HepG2 (cell line): ENCODE results near the gene MYH15.

Experiments used
- DPF2 ChIP-seq: sonication (generic); formaldehyde crosslinking; IDR thresholded peaks from 2 replicates; pipeline ENCODE4 v1.4.0; 2020; ENCODE audit warnings: mild to moderate bottlenecking, low read depth, missing genetic modification reagents, borderline replicate concordance
- EZH2 ChIP-seq: conservative IDR thresholded peaks from 2 replicates; pipeline ENCODE4 v1.6.1; 2012; ENCODE audit warnings: mild to moderate bottlenecking, low read depth, low read length, moderate library complexity
- NR2F1 ChIP-seq, 2 experiments: fragments of 450-650 bp in 1 of 2; formaldehyde crosslinking in 1 of 2; IDR thresholded peaks; 2 replicates each; pipeline versions ENCODE4 v1.5.0 to v1.6.1; 2016 to 2020; ENCODE audit warnings: mild to moderate bottlenecking in 1 of 2, missing compliant biosample characterization in 1 of 2, missing genetic modification reagents in 1 of 2, moderate library complexity in 1 of 2
- POLR2A ChIP-seq, 2 experiments: IDR thresholded peaks; 2 replicates each; pipeline ENCODE4 v1.6.1; 2011; ENCODE audit warnings: low read depth in 2 of 2, low read length in 2 of 2, mild to moderate bottlenecking in 1 of 2, moderate library complexity in 1 of 2; ENCODE audit not compliant: insufficient read depth in 1 of 2
- ZNF274 ChIP-seq: sonication (generic); formaldehyde crosslinking; IDR thresholded peaks from 2 replicates; pipeline ENCODE4 v1.5.1; 2020; ENCODE audit warnings: mild to moderate bottlenecking, missing genetic modification reagents
- ZNF792 ChIP-seq: IDR thresholded peaks from 2 replicates; pipeline ENCODE4 v1.6.1; 2016
- TF ChIP-seq, protein P1 (sequence below): sonication (generic); formaldehyde crosslinking; IDR thresholded peaks from 2 replicates; pipeline ENCODE4 v1.5.0; 2020; ENCODE audit warnings: mild to moderate bottlenecking, missing genetic modification reagents, moderate library complexity
- TF ChIP-seq, protein P2 (sequence below): IDR thresholded peaks from 2 replicates; pipeline ENCODE4 v1.6.1; 2012; ENCODE audit warnings: inconsistent platforms

DNA sequence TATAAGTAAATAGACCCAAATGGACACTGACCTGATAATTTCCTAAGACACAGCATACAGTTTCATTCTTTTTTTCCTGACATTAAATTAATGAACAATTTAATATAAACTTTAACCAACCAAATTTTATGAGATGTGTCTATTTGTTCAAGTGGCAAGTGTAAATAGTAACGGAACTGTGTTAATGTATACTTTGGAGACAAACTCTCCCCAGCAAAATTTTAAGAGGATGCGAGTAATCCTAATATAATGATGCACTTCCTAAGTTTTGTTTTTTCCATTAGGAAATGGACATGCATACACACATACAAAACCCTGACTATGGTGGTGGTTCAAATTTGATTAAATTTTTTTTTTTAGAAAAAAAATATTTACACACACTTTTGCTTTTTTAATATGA is 38.5 kb upstream of the MYH15 start:
- no peak for TF ChIP-seq DPF2 (CRISPR knock-in tag)
- TF ChIP-seq, protein P1, sequence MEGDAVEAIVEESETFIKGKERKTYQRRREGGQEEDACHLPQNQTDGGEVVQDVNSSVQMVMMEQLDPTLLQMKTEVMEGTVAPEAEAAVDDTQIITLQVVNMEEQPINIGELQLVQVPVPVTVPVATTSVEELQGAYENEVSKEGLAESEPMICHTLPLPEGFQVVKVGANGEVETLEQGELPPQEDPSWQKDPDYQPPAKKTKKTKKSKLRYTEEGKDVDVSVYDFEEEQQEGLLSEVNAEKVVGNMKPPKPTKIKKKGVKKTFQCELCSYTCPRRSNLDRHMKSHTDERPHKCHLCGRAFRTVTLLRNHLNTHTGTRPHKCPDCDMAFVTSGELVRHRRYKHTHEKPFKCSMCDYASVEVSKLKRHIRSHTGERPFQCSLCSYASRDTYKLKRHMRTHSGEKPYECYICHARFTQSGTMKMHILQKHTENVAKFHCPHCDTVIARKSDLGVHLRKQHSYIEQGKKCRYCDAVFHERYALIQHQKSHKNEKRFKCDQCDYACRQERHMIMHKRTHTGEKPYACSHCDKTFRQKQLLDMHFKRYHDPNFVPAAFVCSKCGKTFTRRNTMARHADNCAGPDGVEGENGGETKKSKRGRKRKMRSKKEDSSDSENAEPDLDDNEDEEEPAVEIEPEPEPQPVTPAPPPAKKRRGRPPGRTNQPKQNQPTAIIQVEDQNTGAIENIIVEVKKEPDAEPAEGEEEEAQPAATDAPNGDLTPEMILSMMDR, result no peak
- no peak for TF ChIP-seq ZNF274 (CRISPR knock-in tag)
- TF ChIP-seq ZNF792 (CRISPR knock-in tag), result no peak
- TF ChIP-seq EZH2, result no peak
- TF ChIP-seq NR2F1 (CRISPR knock-in tag; IDR thresholded peaks at IDR 0.05), result no peak
- TF ChIP-seq, protein P2, sequence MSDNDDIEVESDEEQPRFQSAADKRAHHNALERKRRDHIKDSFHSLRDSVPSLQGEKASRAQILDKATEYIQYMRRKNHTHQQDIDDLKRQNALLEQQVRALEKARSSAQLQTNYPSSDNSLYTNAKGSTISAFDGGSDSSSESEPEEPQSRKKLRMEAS, result no peak
- no peak for TF ChIP-seq POLR2A (IDR thresholded peaks at IDR 0.05; ENCODE audit: insufficient read depth in 1 of 2, low read depth in 2 of 2, low read length in 2 of 2)
